ENCODE data around the gene CEND1.

DNA sequence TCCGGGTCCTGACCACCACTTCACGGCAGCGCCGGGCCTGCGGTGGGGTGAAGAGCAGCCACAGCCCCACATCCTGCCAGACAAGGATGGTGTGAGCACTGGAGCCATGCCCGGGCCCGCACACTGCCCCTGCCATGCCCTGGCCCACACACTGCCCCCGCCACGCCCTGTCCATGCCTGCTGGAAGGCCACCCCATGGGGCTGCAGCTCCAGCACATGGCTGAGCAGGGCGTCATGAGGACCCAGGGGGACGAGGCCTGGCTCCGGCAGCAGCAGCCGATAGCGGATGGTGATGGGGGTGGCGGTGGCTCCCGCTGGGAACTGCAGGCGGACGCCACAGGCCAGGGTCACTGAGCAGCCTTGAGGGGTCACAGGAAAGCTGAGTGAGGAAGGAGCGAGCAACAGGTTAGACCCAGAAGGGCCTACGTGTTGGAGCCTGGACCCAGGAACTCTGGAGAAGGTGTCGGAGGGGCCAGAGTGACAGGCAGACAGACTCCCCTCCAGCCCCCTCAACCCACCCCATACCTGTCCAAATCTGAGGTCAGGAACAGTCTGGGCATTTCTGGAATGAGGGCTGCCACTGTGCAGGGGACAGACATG lies 12.2 kb upstream of the CEND1 start:
- TF ChIP-seq, protein P1, sequence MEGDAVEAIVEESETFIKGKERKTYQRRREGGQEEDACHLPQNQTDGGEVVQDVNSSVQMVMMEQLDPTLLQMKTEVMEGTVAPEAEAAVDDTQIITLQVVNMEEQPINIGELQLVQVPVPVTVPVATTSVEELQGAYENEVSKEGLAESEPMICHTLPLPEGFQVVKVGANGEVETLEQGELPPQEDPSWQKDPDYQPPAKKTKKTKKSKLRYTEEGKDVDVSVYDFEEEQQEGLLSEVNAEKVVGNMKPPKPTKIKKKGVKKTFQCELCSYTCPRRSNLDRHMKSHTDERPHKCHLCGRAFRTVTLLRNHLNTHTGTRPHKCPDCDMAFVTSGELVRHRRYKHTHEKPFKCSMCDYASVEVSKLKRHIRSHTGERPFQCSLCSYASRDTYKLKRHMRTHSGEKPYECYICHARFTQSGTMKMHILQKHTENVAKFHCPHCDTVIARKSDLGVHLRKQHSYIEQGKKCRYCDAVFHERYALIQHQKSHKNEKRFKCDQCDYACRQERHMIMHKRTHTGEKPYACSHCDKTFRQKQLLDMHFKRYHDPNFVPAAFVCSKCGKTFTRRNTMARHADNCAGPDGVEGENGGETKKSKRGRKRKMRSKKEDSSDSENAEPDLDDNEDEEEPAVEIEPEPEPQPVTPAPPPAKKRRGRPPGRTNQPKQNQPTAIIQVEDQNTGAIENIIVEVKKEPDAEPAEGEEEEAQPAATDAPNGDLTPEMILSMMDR (IDR thresholded peaks at IDR 0.05): no peak
- no peak for TF ChIP-seq POLR2AphosphoS5 (IDR thresholded peaks at IDR 0.05)
